Measurements from ENCODE around the gene FHOD3. TPM values are rescaled to one million over a fixed set of nuclear protein-coding genes. Genes with fewer than 3 reads are reported as not detected.

The FHOD3 gene
- total RNA-seq, 1 experiment from 2014 or later = 10.6 TPM

DNA sequence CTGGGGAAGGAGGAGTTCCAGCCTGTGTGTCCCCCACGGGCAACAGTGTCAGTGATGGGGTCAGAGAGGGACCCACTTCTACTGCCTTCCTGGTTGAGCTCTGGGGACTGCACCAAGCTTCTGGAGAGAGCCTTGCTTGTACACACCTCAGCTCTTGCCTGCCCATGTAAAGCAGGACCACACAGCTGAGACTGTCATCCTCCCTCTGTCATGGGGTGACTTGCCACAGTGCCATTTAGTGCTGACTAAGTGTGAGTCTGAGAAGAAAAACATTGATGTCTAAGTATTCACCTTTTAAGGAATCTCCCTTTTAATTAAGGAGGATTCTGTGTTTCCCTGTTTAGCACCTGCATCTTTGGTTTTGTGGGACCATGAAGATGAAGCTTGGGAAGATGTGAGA lies 159.1 kb downstream of the FHOD3 start:
- Histone ChIP-seq H3F3A (ENCODE audit: insufficient read depth, low read depth) (no peaks in the 10 kb centered on the region), H3K36me3 (ENCODE audit: low read depth) (no peaks in the 10 kb centered on the region), H3K79me2 (ENCODE audit: low read depth) (no peaks in the 10 kb centered on the region), H3K9me2 (ENCODE audit: insufficient read depth) (no peaks in the 10 kb centered on the region), H3K27me3 (ENCODE audit: insufficient read depth, low read depth) (no peaks in the 10 kb centered on the region), H3K27ac (no peak overlapping the region), H2AFZ (no peak overlapping the region), H3K4me2 (no peak overlapping the region), H3K4me3 (no peak overlapping the region), H3K9me3 (ENCODE audit: insufficient read depth, low read depth) (no peaks in the 10 kb centered on the region), H4K20me1 (ENCODE audit: insufficient read depth) (no peaks in the 10 kb centered on the region), H3K4me1 (replicated peaks; ENCODE audit: insufficient read depth) (peaks cover 9% of the 10 kb centered on the region; the same call in 1 of the 2 replicates)
- CTCF ChIA-PET = no interaction called here
- TF ChIP-seq, protein P1, sequence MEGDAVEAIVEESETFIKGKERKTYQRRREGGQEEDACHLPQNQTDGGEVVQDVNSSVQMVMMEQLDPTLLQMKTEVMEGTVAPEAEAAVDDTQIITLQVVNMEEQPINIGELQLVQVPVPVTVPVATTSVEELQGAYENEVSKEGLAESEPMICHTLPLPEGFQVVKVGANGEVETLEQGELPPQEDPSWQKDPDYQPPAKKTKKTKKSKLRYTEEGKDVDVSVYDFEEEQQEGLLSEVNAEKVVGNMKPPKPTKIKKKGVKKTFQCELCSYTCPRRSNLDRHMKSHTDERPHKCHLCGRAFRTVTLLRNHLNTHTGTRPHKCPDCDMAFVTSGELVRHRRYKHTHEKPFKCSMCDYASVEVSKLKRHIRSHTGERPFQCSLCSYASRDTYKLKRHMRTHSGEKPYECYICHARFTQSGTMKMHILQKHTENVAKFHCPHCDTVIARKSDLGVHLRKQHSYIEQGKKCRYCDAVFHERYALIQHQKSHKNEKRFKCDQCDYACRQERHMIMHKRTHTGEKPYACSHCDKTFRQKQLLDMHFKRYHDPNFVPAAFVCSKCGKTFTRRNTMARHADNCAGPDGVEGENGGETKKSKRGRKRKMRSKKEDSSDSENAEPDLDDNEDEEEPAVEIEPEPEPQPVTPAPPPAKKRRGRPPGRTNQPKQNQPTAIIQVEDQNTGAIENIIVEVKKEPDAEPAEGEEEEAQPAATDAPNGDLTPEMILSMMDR (conservative IDR thresholded peaks at IDR 0.05) = no peak
- TF ChIP-seq EZH2 (IDR thresholded peaks at IDR 0.05; ENCODE audit: low read depth) = no peak
- intact Hi-C loops (cut with micrococcal nuclease; ENCODE audit: unreplicated experiment) = no loop called here
- POLR2A ChIA-PET (ENCODE audit: unreplicated experiment) = no interaction called here
- no TSS peak for BruUV-seq (replicated peaks)
- no peak for DNase-seq

DNA sequence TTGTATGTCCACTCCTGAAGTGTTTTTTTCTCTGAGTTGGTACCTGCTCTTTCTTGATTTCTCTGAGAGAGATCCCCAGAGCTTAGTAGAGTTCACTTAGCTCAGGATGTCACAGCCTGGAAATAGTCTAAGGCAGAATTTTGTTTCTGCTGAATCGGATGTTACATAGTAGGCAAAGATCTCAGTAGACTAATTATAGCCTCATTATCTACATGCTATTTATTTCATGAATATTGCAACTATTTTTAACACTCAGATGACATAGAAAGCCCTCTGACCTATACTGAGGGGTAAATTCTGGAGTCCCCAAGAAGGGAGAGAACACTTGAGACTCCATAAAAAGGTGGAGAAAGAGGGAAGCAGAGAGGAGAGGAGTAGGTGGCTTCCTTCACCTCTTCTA lies 160.2 kb downstream of the FHOD3 start:
- Histone ChIP-seq H3K36me3 (ENCODE audit: low read depth) (no peaks in the 10 kb centered on the region), H3K27me3 (ENCODE audit: insufficient read depth, low read depth) (no peaks in the 10 kb centered on the region), H3K79me2 (ENCODE audit: low read depth) (no peaks in the 10 kb centered on the region), H3K9me2 (ENCODE audit: insufficient read depth) (no peaks in the 10 kb centered on the region), H3F3A (ENCODE audit: insufficient read depth, low read depth) (no peaks in the 10 kb centered on the region), H3K9me3 (ENCODE audit: insufficient read depth, low read depth) (no peaks in the 10 kb centered on the region), H3K4me3 (no peak overlapping the region), H3K4me1 (replicated peaks; ENCODE audit: insufficient read depth) (0 out of 2 replicates have a peak, but pooled peaks cover 4% of the 10 kb centered on the region), H2AFZ (no peak overlapping the region), H4K20me1 (ENCODE audit: insufficient read depth) (no peaks in the 10 kb centered on the region), H3K4me2 (no peak overlapping the region), H3K27ac (no peak overlapping the region)
- intact Hi-C loops (cut with micrococcal nuclease; ENCODE audit: unreplicated experiment) = no loop called here
- no TSS peak for BruUV-seq (replicated peaks)
- CTCF ChIA-PET = no interaction called here
- POLR2A ChIA-PET (ENCODE audit: unreplicated experiment) = no interaction called here
- DNase-seq = no peak
- TF ChIP-seq, protein P1 (conservative IDR thresholded peaks at IDR 0.05) = no peak
- no peak for TF ChIP-seq EZH2 (IDR thresholded peaks at IDR 0.05; ENCODE audit: low read depth)

DNA sequence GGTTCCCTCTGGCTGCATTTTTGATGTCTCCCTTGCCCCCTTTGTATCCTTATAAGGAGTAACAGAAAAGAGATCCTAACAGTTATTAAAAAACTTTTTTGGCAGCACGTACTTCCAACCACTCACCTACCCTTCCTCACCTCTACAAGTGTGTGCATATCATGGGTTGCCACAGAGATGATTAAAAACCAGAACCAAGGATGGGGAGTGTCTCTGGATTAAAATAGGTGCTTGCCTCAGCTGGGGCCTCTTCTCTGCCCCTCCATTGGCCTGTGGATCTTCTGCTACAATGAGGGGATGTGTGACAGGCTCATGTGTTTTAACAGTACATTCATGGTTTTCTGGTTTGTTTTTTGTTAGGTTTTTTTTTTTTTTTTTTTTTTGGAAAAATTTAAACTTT lies 160.8 kb downstream of the FHOD3 start:
- no peak overlapping the region for H3K4me3 ChIP-seq
- no peaks in the 10 kb centered on the region for H3K27me3 ChIP-seq (ENCODE audit: insufficient read depth, low read depth)
- no peaks in the 10 kb centered on the region for H3K9me3 ChIP-seq (ENCODE audit: insufficient read depth, low read depth)
- H3K4me1 ChIP-seq (replicated peaks; ENCODE audit: insufficient read depth) = 0 out of 2 replicates have a peak, but pooled peaks cover 4% of the 10 kb centered on the region
- H3K79me2 ChIP-seq (ENCODE audit: low read depth) = no peaks in the 10 kb centered on the region
- H3K36me3 ChIP-seq (ENCODE audit: low read depth) = no peaks in the 10 kb centered on the region
- no peak overlapping the region for H2AFZ ChIP-seq
- TF ChIP-seq, protein P1 (conservative IDR thresholded peaks at IDR 0.05) = no peak
- TF ChIP-seq EZH2 (IDR thresholded peaks at IDR 0.05; ENCODE audit: low read depth) = no peak
- no peaks in the 10 kb centered on the region for H3K9me2 ChIP-seq (ENCODE audit: insufficient read depth)
- POLR2A ChIA-PET (ENCODE audit: unreplicated experiment) = no interaction called here
- no peaks in the 10 kb centered on the region for H3F3A ChIP-seq (ENCODE audit: insufficient read depth, low read depth)
- intact Hi-C loops (cut with micrococcal nuclease; ENCODE audit: unreplicated experiment) = no loop called here
- CTCF ChIA-PET = no interaction called here
- H3K27ac ChIP-seq = no peak overlapping the region
- no peaks in the 10 kb centered on the region for H4K20me1 ChIP-seq (ENCODE audit: insufficient read depth)
- no peak overlapping the region for H3K4me2 ChIP-seq
- no TSS peak for BruUV-seq (replicated peaks)
- DNase-seq = no peak

Data from PC-9 (cell line).